Vagina (tissue), 2 donors: ENCODE measurements around the gene TMEM183A. TPM values are rescaled to one million over a fixed set of nuclear protein-coding genes. Genes with fewer than 3 reads are reported as not detected.
"Not testable (repeated sequence)": the region's sequence is repeated elsewhere in the genome, so short reads cannot be mapped to it uniquely, and the experiment has no call there.

Experiments
- DNase-seq, 2 donors: peaks; one replicate each; pipeline ENCODE4 v3.0.0-alpha.2; 2017; ENCODE audit errors: extremely low spot score in 2 of 2
- H3K27ac ChIP-seq: fragments of 200-600 bp; sonication (generic); one replicate; pipeline ENCODE4 v1.5.1; 2019
- H3K27me3 ChIP-seq: fragments of 200-600 bp; sonication (generic); one replicate; pipeline ENCODE4 v1.5.1; 2019
- H3K36me3 ChIP-seq, 2 donors: fragments of 200-600 bp; sonication (generic); one replicate each; pipeline ENCODE4 v1.5.1; 2017 to 2019
- H3K4me1 ChIP-seq: fragments of 200-600 bp; sonication (generic); one replicate; pipeline ENCODE4 v1.5.1; 2019
- H3K4me3 ChIP-seq, 2 donors: fragments of 200-600 bp; sonication (generic); 1 replicate in 1 of 2; 2 replicates in 1 of 2; pipeline ENCODE4 v1.5.1; 2016 to 2019
- H3K9me3 ChIP-seq: fragments of 200-600 bp; sonication (generic); one replicate; pipeline ENCODE4 v1.5.1; 2019
- POLR2A ChIP-seq, 2 donors: fragments of 450-650 bp; IDR thresholded peaks; one replicate each; pipeline ENCODE4 v1.6.1; 2017; ENCODE audit warnings: antibody characterized with exemption in 2 of 2, mild to moderate bottlenecking in 2 of 2, moderate library complexity in 2 of 2
- POLR2AphosphoS5 ChIP-seq, 2 donors: sonication (generic); formaldehyde crosslinking; IDR thresholded peaks; one replicate each; pipeline ENCODE4 v1.9.0; 2017; ENCODE audit warnings: antibody characterized with exemption in 2 of 2, mild to moderate bottlenecking in 2 of 2, low read depth in 1 of 2; ENCODE audit not compliant: insufficient read depth in 1 of 2
- intact Hi-C: fragments of 100-400 bp; cut with DNase I; formaldehyde crosslinking; loops from one replicate; pipeline ENCODE4 v1.15.1; 2023
- total RNA-seq: library from RNA; depleted of rRNA; stranded (reverse); fragments of >200 nt; gene quantifications from one replicate; pipeline ENCODE4 v1.2.3, GENCODE V29; 2016
- TF ChIP-seq, protein P1 (sequence below), 3 experiments: fragments of 450-650 bp in 2 of 3; fragments of 200-600 bp in 1 of 3; sonication (generic) in 1 of 3; IDR thresholded peaks; one replicate each; pipeline ENCODE4 v1.5.1; 2017 to 2019; ENCODE audit warnings: antibody characterized with exemption in 3 of 3, mild to moderate bottlenecking in 2 of 3, moderate library complexity in 2 of 3

Gene TMEM183A
- total RNA-seq, 1 donor from 2014 or later, result 73.2 TPM

DNA sequence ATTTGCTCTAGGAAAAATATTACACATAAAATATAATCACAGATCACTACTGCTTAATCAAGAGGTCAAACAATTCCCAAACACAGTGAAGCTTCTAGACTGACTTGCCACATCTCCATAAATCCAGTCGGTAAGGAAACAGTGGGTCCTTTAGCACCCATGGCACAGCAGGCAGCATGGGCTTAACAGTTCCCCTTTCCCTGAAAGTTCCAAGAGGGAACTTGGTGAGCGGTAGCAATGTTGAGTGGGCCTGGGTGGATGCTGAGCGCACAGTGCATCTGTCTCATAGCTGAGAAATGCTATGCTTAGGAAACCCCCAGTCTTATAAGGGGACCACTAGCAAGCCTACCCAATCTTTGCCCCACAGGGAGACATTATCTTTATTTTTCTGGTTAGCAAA is 32.3 kb upstream of the TMEM183A start:
- Histone ChIP-seq H3K9me3 (no peaks in the 10 kb centered on the region), H3K4me1 (no peaks in the 10 kb centered on the region), H3K36me3 (no peaks in the 10 kb centered on the region), H3K4me3 (no peak overlapping the region), H3K27me3 (no peaks in the 10 kb centered on the region), H3K27ac (no peak overlapping the region)
- no peak for DNase-seq
- intact Hi-C loops, result no loop called here
- TF ChIP-seq POLR2A (IDR thresholded peaks at IDR 0.05) (no peak), POLR2AphosphoS5 (IDR thresholded peaks at IDR 0.05; ENCODE audit: insufficient read depth in 1 of 2, low read depth in 1 of 2) (no peak)
- TF ChIP-seq, protein P1, sequence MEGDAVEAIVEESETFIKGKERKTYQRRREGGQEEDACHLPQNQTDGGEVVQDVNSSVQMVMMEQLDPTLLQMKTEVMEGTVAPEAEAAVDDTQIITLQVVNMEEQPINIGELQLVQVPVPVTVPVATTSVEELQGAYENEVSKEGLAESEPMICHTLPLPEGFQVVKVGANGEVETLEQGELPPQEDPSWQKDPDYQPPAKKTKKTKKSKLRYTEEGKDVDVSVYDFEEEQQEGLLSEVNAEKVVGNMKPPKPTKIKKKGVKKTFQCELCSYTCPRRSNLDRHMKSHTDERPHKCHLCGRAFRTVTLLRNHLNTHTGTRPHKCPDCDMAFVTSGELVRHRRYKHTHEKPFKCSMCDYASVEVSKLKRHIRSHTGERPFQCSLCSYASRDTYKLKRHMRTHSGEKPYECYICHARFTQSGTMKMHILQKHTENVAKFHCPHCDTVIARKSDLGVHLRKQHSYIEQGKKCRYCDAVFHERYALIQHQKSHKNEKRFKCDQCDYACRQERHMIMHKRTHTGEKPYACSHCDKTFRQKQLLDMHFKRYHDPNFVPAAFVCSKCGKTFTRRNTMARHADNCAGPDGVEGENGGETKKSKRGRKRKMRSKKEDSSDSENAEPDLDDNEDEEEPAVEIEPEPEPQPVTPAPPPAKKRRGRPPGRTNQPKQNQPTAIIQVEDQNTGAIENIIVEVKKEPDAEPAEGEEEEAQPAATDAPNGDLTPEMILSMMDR (IDR thresholded peaks at IDR 0.05), result no peak

DNA sequence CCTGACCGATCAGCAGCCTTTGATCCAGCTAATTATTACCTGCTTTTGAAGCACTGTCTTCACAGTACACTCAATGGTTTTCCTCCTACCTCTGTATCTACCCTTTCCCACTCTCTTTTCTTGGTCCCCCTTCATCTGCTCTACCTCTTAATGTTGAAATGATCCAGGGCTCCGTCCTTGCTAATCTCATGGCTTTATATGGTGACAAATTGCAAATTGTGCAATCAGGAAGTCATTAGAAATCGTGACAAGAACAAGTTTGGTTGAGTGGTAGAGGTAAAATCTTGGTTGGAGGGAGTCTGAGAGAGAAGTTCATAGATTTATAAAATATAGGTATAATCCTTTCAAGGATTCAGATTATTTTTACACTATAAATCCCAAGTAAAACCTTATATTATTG is 30.5 kb upstream of the TMEM183A start:
- no peaks in the 10 kb centered on the region for H3K9me3 ChIP-seq
- no peak for DNase-seq
- no peak overlapping the region for H3K4me3 ChIP-seq
- H3K4me1 ChIP-seq, result no peaks in the 10 kb centered on the region
- H3K36me3 ChIP-seq, result no peaks in the 10 kb centered on the region
- no peak overlapping the region for H3K27ac ChIP-seq
- intact Hi-C loops, result no loop called here
- TF ChIP-seq POLR2AphosphoS5 (IDR thresholded peaks at IDR 0.05; ENCODE audit: insufficient read depth in 1 of 2, low read depth in 1 of 2) (no peak), POLR2A (IDR thresholded peaks at IDR 0.05) (no peak)
- TF ChIP-seq, protein P1 (IDR thresholded peaks at IDR 0.05), result no peak
- H3K27me3 ChIP-seq, result no peaks in the 10 kb centered on the region

DNA sequence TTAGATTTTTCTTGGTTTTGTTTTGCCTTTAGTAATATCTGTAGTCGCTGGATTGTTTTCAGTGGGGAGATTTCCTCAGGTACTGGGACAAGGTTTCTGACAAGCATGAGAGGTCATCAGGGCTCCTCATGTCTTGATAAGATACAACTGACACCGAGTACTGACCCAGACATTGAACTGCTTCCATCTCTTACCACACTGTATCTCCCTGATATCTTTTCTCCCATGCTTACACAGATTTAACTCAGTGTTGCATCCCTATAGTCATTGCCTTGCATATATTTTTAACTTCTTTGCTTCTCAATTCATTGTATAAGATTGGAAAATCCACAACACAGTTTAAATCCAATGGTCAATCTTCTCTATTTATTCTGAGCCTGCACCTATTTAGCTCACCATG is 27.7 kb upstream of the TMEM183A start:
- Histone ChIP-seq H3K4me1 (no peaks in the 10 kb centered on the region), H3K36me3 (no peaks in the 10 kb centered on the region), H3K9me3 (no peaks in the 10 kb centered on the region), H3K4me3 (no peak overlapping the region), H3K27ac (no peak overlapping the region), H3K27me3 (no peaks in the 10 kb centered on the region)
- intact Hi-C loops, result no loop called here
- TF ChIP-seq POLR2AphosphoS5 (IDR thresholded peaks at IDR 0.05; ENCODE audit: insufficient read depth in 1 of 2, low read depth in 1 of 2) (no peak), POLR2A (IDR thresholded peaks at IDR 0.05) (no peak)
- TF ChIP-seq, protein P1 (IDR thresholded peaks at IDR 0.05), result no peak
- no peak for DNase-seq

DNA sequence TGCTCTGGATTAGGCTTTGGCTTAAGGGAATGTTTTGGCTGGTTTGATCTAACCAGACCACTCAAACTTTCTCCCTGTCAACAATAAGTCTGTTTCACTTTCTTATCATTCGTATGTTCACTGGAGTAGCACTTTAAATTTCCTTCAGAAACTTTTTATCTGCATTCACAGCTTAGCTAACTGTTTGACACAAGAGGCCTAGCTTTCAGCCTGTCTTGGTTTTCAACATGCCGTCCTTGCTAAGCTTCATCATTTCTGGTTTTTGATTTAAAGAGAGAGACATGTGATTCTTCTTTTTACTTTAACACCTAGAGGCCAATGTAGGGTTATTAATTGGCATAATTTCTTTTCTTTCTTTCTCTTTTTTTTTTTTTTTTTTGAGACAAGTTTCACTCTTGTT is 25.2 kb upstream of the TMEM183A start:
- intact Hi-C loops, result no loop called here

DNA sequence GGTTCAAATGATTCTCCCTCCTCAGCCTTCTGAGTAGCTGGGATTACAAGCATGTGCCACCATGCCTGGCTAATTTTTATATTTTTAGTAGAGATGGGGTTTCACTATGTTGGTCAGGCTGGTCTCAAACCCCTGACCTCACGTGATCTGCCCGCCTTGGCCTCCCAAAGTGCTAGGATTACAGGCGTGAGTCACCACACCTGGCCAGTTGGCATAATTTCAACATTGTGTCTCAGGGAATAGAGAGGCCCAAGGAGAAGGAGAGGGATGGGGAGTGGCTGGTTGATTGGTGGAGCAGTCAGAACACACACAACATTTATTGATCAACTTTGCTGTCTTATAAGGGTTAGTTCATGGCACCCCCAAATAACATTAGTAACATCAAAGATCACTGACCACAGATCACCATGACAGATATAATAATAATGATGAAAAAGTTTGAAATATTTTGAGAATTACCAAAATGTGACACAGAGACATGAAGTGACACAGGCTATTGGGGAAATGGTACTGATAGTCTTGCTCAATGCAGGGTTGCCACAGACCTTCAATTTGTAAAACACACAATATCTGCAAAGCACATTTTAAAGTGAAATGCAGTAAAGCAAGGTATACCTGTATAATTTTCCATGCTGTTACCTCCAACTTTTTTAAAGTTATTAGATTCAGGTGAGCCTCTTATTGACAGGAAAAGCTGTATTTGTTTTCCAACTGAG is 24.3 kb upstream of the TMEM183A start:
- Histone ChIP-seq H3K4me3 (no peak overlapping the region), H3K27me3 (no peaks in the 10 kb centered on the region), H3K9me3 (no peaks in the 10 kb centered on the region), H3K36me3 (no peaks in the 10 kb centered on the region), H3K27ac (no peak overlapping the region), H3K4me1 (no peaks in the 10 kb centered on the region)
- DNase-seq, result no peak
- TF ChIP-seq POLR2A (IDR thresholded peaks at IDR 0.05), result no peak
- TF ChIP-seq, protein P1 (IDR thresholded peaks at IDR 0.05), result no peak
- intact Hi-C loops, result no loop called here

More for the DNA sequence above, 25.2 kb upstream of the TMEM183A start:
- no peaks in the 10 kb centered on the region for H3K27me3 ChIP-seq
- DNase-seq, result no peak
- no peak for TF ChIP-seq POLR2AphosphoS5 (IDR thresholded peaks at IDR 0.05; ENCODE audit: insufficient read depth in 1 of 2, low read depth in 1 of 2)
- no peak for TF ChIP-seq POLR2A (IDR thresholded peaks at IDR 0.05)
- TF ChIP-seq, protein P1 (IDR thresholded peaks at IDR 0.05), result no peak
- H3K9me3 ChIP-seq, result no peaks in the 10 kb centered on the region
- H3K4me3 ChIP-seq, result no peak overlapping the region
- H3K4me1 ChIP-seq, result no peaks in the 10 kb centered on the region
- no peaks in the 10 kb centered on the region for H3K36me3 ChIP-seq
- no peak overlapping the region for H3K27ac ChIP-seq

DNA sequence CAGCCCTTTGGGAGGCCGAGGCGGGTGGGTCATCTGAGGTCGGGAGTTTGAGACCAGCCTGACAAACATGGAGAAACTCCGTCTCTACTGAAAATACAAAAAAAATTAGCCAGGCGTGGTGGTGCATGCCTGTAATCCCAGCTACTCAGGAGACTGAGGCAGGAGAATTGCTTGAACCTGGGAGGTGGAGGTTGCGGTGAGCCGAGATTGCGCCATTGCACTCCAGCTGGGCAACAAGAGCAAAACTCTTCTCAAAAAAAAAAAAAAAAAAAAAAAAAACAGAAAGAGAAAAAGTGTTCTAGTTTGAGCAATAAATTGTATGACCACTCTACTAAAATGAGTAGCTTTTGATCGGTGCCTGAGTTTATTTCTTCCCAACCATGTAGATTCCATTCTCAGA is 21.1 kb upstream of the TMEM183A start:
- H3K27me3 ChIP-seq, DNase-seq, H3K9me3 ChIP-seq, intact Hi-C loops, H3K4me3 ChIP-seq, H3K36me3 ChIP-seq, H3K4me1 ChIP-seq, H3K27ac ChIP-seq: not testable (repeated sequence)
